ENCODE results near the gene CTDSPL2.
"Not testable (repeated sequence)": the region's sequence is repeated elsewhere in the genome, so short reads cannot be mapped to it uniquely, and the experiment has no call there.

CTDSPL2 gene

GRCh38 chr15:44536302-44536961 lies 109.0 kb downstream of the CTDSPL2 start:
- intact Hi-C loops (cut with DNase I; ENCODE audit: low total_unique reads): no loop called here
- Histone ChIP-seq H3K36me3 (peaks cover 0 to 20% (median 0%) of the 10 kb centered on the region in 3 donors), H3K4me3 (peak overlapping the region; percentile 73 to 95), H3K9me3 (no peaks in the 10 kb centered on the region), H3K27ac (peak overlapping the region; percentile 97 to 99), H3K27me3 (no peaks in the 10 kb centered on the region), H3K4me1 (peaks cover 0 to 48% (median 26%) of the 10 kb centered on the region in 4 donors)
- peak; percentile 90 to 93 for DNase-seq
- TF ChIP-seq, protein P1, sequence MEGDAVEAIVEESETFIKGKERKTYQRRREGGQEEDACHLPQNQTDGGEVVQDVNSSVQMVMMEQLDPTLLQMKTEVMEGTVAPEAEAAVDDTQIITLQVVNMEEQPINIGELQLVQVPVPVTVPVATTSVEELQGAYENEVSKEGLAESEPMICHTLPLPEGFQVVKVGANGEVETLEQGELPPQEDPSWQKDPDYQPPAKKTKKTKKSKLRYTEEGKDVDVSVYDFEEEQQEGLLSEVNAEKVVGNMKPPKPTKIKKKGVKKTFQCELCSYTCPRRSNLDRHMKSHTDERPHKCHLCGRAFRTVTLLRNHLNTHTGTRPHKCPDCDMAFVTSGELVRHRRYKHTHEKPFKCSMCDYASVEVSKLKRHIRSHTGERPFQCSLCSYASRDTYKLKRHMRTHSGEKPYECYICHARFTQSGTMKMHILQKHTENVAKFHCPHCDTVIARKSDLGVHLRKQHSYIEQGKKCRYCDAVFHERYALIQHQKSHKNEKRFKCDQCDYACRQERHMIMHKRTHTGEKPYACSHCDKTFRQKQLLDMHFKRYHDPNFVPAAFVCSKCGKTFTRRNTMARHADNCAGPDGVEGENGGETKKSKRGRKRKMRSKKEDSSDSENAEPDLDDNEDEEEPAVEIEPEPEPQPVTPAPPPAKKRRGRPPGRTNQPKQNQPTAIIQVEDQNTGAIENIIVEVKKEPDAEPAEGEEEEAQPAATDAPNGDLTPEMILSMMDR (IDR thresholded peaks at IDR 0.05): peak; percentile 43 to 48

GRCh38 chr15:44536962-44537734 lies 109.7 kb downstream of the CTDSPL2 start, which contains the start of gene EIF3J:
Gene EIF3J (plus strand): TSS chr15:44537147. CDS start chr15:44537195, 48 bp downstream.
- peak within 1 kb of the TSS; percentile 73 to 95 for H3K4me3 ChIP-seq
- intact Hi-C loops (cut with DNase I; ENCODE audit: low total_unique reads): no loop called here
- peaks cover 0 to 55% (median 32%) of the 10 kb centered on the region in 4 donors for H3K4me1 ChIP-seq
- peak; percentile 96 to 98 for DNase-seq
- no peaks in the 10 kb centered on the region for H3K9me3 ChIP-seq
- TF ChIP-seq, protein P1 (IDR thresholded peaks at IDR 0.05): peak in 1 of 2 experiments; percentile 16
- no peaks in the 10 kb centered on the region for H3K27me3 ChIP-seq
- peak within 1 kb of the TSS; percentile 97 to 99 for H3K27ac ChIP-seq
- peaks cover 0 to 17% (median 0%) of the 10 kb centered on the region in 3 donors for H3K36me3 ChIP-seq

GRCh38 chr15:44537735-44538240 lies 110.4 kb downstream of the CTDSPL2 start:
- peak overlapping the region; percentile 97 to 99 for H3K27ac ChIP-seq
- intact Hi-C loops (cut with DNase I; ENCODE audit: low total_unique reads): no loop called here
- no peaks in the 10 kb centered on the region for H3K9me3 ChIP-seq
- no peaks in the 10 kb centered on the region for H3K27me3 ChIP-seq
- H3K36me3 ChIP-seq: peaks cover 0 to 11% (median 0%) of the 10 kb centered on the region in 3 donors
- no peak for DNase-seq
- H3K4me3 ChIP-seq: peak overlapping the region; percentile 73 to 95
- TF ChIP-seq, protein P1 (IDR thresholded peaks at IDR 0.05): no peak
- H3K4me1 ChIP-seq: peaks cover 0 to 62% (median 37%) of the 10 kb centered on the region in 4 donors

DNA sequence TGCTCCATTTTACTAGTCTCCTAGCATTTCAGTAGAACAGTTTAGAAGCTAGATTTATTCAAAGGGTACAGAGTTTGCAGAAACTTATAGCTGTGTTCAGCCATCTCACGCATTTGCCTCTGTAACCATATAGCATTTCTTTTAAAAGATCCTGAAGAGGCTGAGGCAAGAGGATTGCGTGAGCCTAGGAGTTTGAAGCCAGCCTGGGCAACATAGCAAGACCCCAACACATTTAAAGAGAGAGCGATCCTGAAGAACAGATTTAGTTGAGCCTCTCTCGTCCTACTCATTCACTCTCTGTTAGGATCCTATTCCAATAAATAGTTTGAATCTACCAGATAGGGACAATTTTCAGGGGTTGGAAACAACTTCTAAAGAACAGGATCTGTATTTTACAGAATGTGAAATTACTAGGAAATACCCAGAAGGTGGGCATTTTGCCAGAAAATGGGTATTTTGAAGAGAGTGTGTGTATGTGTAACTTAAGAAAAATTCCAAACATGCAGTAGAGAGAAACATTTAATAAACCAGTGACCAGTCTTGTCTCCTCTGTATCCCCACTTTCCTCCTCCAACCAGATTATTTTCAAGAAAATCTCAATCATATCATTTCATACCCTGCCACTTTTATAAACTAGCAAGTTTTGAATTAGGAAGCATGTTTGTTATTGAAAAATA lies 114.0 kb downstream of the CTDSPL2 start:
- DNase-seq: no peak
- Histone ChIP-seq H3K27ac (peak overlapping the region; percentile 22 to 51), H3K4me1 (peaks cover 0 to 80% (median 34%) of the 10 kb centered on the region in 4 donors), H3K4me3 (no peak overlapping the region), H3K27me3 (no peaks in the 10 kb centered on the region), H3K36me3 (peaks cover 0 to 9% (median 0%) of the 10 kb centered on the region in 3 donors), H3K9me3 (no peaks in the 10 kb centered on the region)
- intact Hi-C loops (cut with DNase I; ENCODE audit: low total_unique reads): no loop called here
- TF ChIP-seq, protein P1 (IDR thresholded peaks at IDR 0.05): no peak

GRCh38 chr15:44542596-44542995 lies 115.2 kb downstream of the CTDSPL2 start:
- no peaks in the 10 kb centered on the region for H3K9me3 ChIP-seq
- no peak for DNase-seq
- TF ChIP-seq, protein P1 (IDR thresholded peaks at IDR 0.05): no peak
- H3K36me3 ChIP-seq: peaks cover 0 to 9% (median 0%) of the 10 kb centered on the region in 3 donors
- intact Hi-C loops (cut with DNase I; ENCODE audit: low total_unique reads): no loop called here
- H3K27ac ChIP-seq: peak overlapping the region; percentile 22 to 51
- H3K4me3 ChIP-seq: no peak overlapping the region
- no peaks in the 10 kb centered on the region for H3K27me3 ChIP-seq
- peaks cover 0 to 83% (median 35%) of the 10 kb centered on the region in 4 donors for H3K4me1 ChIP-seq

DNA sequence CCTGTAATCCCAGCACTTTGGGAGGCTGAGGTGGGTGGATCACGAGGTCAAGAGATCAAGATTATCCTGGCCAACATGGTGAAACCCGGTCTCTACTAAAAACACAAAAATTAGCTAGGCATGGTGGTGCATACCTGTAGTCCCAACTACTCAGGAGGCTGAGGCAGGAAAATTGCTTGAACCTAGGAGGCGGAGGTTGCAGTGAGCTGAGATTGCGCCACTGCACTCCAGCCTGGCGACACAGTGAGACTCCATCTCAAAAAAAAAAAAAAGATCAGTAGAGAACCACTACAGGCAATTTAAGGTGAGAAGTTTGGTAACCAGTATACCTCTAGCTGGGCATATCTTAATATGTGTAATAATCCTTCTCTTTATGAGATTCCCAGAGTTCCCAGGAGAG lies 117.3 kb downstream of the CTDSPL2 start:
- H3K27me3 ChIP-seq; DNase-seq; H3K4me3 ChIP-seq; H3K9me3 ChIP-seq; H3K36me3 ChIP-seq; intact Hi-C loops (cut with DNase I; ENCODE audit: low total_unique reads): not testable (repeated sequence)
- Histone ChIP-seq H3K4me1 (peaks cover 0 to 67% (median 28%) of the 10 kb centered on the region in 4 donors), H3K27ac (peak overlapping the region in 1 of 2 donors; percentile 13)
